Nephron progenitor cell (in vitro differentiated cells): ENCODE results near the gene COL18A1.

ENCODE experiments used
- DNase-seq: peaks from one replicate; pipeline ENCODE4 v3.0.0; 2021
- H3K27ac Mint-ChIP-seq: 2 replicates; pipeline ENCODE4 v1.8.0; 2021; ENCODE audit warnings: mild to moderate bottlenecking, moderate library complexity, mixed read lengths
- H3K27me3 Mint-ChIP-seq: 2 replicates; pipeline ENCODE4 v1.8.0; 2021; ENCODE audit warnings: mild to moderate bottlenecking, low read depth, mixed read lengths; ENCODE audit not compliant: poor library complexity
- H3K36me3 Mint-ChIP-seq: 2 replicates; pipeline ENCODE4 v1.8.0; 2021; ENCODE audit warnings: low read depth, mixed read lengths
- H3K4me1 Mint-ChIP-seq: 2 replicates; pipeline ENCODE4 v1.8.0; 2021; ENCODE audit warnings: mixed read lengths
- H3K4me3 Mint-ChIP-seq: 2 replicates; pipeline ENCODE4 v1.8.0; 2021; ENCODE audit warnings: mild to moderate bottlenecking, moderate library complexity, mixed read lengths
- H3K9me3 Mint-ChIP-seq: 2 replicates; pipeline ENCODE4 v1.8.0; 2021; ENCODE audit warnings: mild to moderate bottlenecking, moderate library complexity, mixed read lengths
- CTCF ChIP-seq: fragments of 200-600 bp; sonication (generic); IDR thresholded peaks from 2 replicates; pipeline ENCODE4 v1.5.0; 2021; ENCODE audit warnings: antibody characterized with exemption

COL18A1 gene

GRCh38 chr21:45552696-45553391, 147.9 kb downstream of the COL18A1 start:
- H3K27ac Mint-ChIP-seq, result no peak overlapping the region
- H3K27me3 Mint-ChIP-seq, result peaks cover 13% of the 10 kb centered on the region
- TF ChIP-seq CTCF, result no peak
- H3K36me3 Mint-ChIP-seq, result no peaks in the 10 kb centered on the region
- H3K4me1 Mint-ChIP-seq, result peaks cover 34% of the 10 kb centered on the region
- DNase-seq, result no peak
- H3K4me3 Mint-ChIP-seq, result no peak overlapping the region
- no peaks in the 10 kb centered on the region for H3K9me3 Mint-ChIP-seq

- Mint-ChIP-seq H3K4me3 (peak overlapping the region; percentile 81), H3K27me3 (peaks cover 10% of the 10 kb centered on the region), H3K27ac (no peak overlapping the region), H3K36me3 (no peaks in the 10 kb centered on the region), H3K4me1 (peaks cover 28% of the 10 kb centered on the region), H3K9me3 (no peaks in the 10 kb centered on the region)
- DNase-seq, result peak; percentile 94
- peak; percentile 56 for TF ChIP-seq CTCF
Observed at GRCh38 chr21:45554477-45555175, 149.7 kb downstream of the COL18A1 start.

GRCh38 chr21:45555251-45555556, 150.2 kb downstream of the COL18A1 start:
- Mint-ChIP-seq H3K36me3 (no peaks in the 10 kb centered on the region), H3K4me1 (peaks cover 27% of the 10 kb centered on the region), H3K27ac (no peak overlapping the region), H3K9me3 (no peaks in the 10 kb centered on the region), H3K27me3 (peaks cover 14% of the 10 kb centered on the region), H3K4me3 (no peak overlapping the region)
- TF ChIP-seq CTCF, result no peak
- DNase-seq, result no peak

DNA sequence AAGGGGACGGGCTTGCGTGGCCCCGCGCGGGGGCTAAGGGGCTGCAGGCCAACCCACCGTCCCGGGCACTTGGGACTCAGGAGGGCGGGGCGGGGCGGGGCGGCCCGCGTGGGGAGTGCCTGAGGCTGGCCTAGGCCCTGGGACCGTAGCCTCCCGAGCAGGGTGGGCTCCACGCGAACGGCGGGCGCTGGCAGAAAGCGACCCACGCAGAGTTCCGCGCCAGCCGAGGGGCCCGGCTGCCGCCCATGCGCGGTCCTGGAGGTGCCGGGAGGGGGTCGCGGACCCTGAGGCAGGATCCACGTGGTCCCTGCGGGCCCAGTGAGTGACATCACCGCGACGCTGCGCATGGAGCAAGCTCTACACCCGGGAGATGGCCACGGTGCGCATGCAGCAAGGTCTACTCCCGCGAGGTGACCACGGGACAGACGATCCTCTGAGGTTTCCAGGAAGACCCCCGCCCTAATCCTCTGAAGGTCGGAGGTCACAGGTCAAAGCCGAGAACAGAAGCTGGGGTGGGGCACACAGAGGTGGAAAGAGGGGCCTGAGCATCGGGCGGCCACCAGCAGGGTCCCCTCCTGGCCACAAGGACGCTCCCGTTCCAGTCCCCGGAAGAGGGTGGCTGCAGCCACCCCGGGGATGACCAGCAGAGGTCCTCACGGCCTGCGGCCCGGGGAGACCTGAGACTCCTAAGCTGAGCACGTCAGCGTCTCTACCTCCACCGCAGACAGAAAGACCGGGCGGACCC, 150.8 kb downstream of the COL18A1 start:
- peaks cover 27% of the 10 kb centered on the region for H3K4me1 Mint-ChIP-seq
- peak overlapping the region; percentile 68 for H3K4me3 Mint-ChIP-seq
- H3K27ac Mint-ChIP-seq, result peak overlapping the region; percentile 82
- H3K36me3 Mint-ChIP-seq, result no peaks in the 10 kb centered on the region
- peak; percentile 79 for DNase-seq
- peak; percentile 63 for TF ChIP-seq CTCF
- peaks cover 18% of the 10 kb centered on the region for H3K27me3 Mint-ChIP-seq
- no peaks in the 10 kb centered on the region for H3K9me3 Mint-ChIP-seq

DNA sequence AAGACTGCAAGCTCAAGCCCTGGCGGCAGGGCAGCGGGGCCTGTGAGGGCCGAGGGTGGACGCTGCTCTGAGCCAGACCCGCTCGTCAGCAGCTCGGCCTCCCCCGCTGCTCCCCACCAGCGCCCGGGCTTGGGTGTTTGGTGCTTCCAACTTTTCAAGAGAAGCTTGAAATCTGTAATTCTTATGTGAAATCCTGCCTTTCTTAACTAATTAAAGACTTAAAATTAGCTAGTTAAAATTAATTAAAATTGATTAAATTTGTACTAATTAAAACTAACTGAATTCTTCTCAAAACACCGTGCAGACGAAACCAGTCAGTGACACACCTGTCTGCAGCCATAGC, 151.3 kb downstream of the COL18A1 start:
- DNase-seq, result no peak
- Mint-ChIP-seq H3K4me1 (peaks cover 24% of the 10 kb centered on the region), H3K9me3 (no peaks in the 10 kb centered on the region), H3K27me3 (peaks cover 18% of the 10 kb centered on the region), H3K27ac (no peak overlapping the region), H3K4me3 (no peak overlapping the region), H3K36me3 (no peaks in the 10 kb centered on the region)
- no peak for TF ChIP-seq CTCF
